GM18867 (cell line): Measurements from ENCODE around the gene CRYBB1.

Experiments
- ATAC-seq: cut with Tn5 transposase; IDR thresholded peaks from one replicate; pipeline ENCODE4 v1.9.1; 2021; ENCODE audit warnings: mild to moderate bottlenecking, moderate library complexity; ENCODE audit not compliant: unreplicated experiment

CRYBB1 gene

GRCh38 chr22:26581633-26582168 lies 36.1 kb downstream of the CRYBB1 start:
- no peak for ATAC-seq

GRCh38 chr22:26581026-26581425 lies 36.8 kb downstream of the CRYBB1 start:
- ATAC-seq: no peak

- ATAC-seq: no peak
Observed at GRCh38 chr22:26580240-26580962, 37.4 kb downstream of the CRYBB1 start.

- ATAC-seq: no peak
Observed at GRCh38 chr22:26579331-26579886, 38.4 kb downstream of the CRYBB1 start.

GRCh38 chr22:26577081-26577480 lies 40.7 kb downstream of the CRYBB1 start:
- no peak for ATAC-seq

- ATAC-seq: no peak
Observed at GRCh38 chr22:26576026-26576680, 41.7 kb downstream of the CRYBB1 start.

GRCh38 chr22:26574001-26574723 lies 43.7 kb downstream of the CRYBB1 start:
- no peak for ATAC-seq

- no peak for ATAC-seq
Observed at GRCh38 chr22:26573026-26573662, 44.7 kb downstream of the CRYBB1 start.

GRCh38 chr22:26570864-26571525 lies 46.8 kb downstream of the CRYBB1 start:
- no peak for ATAC-seq

- ATAC-seq: no peak
Observed at GRCh38 chr22:26570115-26570514, 47.7 kb downstream of the CRYBB1 start.

GRCh38 chr22:26568207-26568706 lies 49.6 kb downstream of the CRYBB1 start:
- ATAC-seq: no peak

- ATAC-seq: no peak
Observed at GRCh38 chr22:26567610-26568009, 50.2 kb downstream of the CRYBB1 start.

- ATAC-seq: no peak
Observed at GRCh38 chr22:26566994-26567393, 50.8 kb downstream of the CRYBB1 start.

GRCh38 chr22:26565889-26566288 lies 51.9 kb downstream of the CRYBB1 start:
- ATAC-seq: no peak

- ATAC-seq: no peak
Observed at GRCh38 chr22:26565181-26565580, 52.6 kb downstream of the CRYBB1 start.

GRCh38 chr22:26564672-26565071 lies 53.2 kb downstream of the CRYBB1 start:
- no peak for ATAC-seq

- ATAC-seq: no peak
Observed at GRCh38 chr22:26564181-26564580, 53.6 kb downstream of the CRYBB1 start.

- ATAC-seq: no peak
Observed at GRCh38 chr22:26563022-26563421, 54.8 kb downstream of the CRYBB1 start.

- no peak for ATAC-seq
Observed at GRCh38 chr22:26561756-26562417, 55.9 kb downstream of the CRYBB1 start.
